ENCODE measurements around the gene SYNPO2.

The SYNPO2 gene

DNA sequence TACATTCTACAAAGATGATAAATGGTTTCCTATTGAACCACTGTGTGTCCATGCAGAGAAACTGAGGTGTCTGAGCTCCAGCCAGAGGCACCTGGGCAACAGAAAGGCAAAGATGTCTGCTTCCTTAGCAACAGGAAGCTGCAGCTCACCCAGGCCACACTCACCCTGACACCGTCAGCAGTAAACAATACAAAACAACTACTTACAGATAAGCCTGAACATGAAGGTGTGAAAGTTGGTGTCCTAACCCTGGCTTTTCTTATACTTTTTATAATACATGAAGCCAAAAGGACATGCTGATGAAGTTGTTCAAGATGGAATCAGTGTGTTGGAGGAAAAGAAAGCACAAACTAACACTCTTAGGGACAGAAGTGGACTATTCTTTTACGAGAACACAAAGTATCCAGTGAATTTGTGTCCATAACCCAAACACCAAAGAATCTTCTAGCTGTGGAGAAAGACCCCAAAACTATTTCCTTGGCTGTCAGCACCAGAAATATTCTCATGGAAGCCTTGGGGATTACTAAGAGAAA, 117.3 kb downstream of the SYNPO2 start:
- TF ChIP-seq GATA3 (IDR thresholded peaks at IDR 0.05; ENCODE audit: low read depth, low read length) (no peak), GATA2 (IDR thresholded peaks at IDR 0.05; ENCODE audit: low read depth, low read length) (no peak)

- no peak for TF ChIP-seq GATA3 (IDR thresholded peaks at IDR 0.05; ENCODE audit: low read depth, low read length)
- TF ChIP-seq GATA2 (IDR thresholded peaks at IDR 0.05; ENCODE audit: low read depth, low read length), result no peak
Measured at GRCh38 chr4:119008761-119009160, 120.1 kb downstream of the SYNPO2 start.

- TF ChIP-seq GATA3 (IDR thresholded peaks at IDR 0.05; ENCODE audit: low read depth, low read length), result no peak
Measured at GRCh38 chr4:119010909-119011606, 122.4 kb downstream of the SYNPO2 start.

GRCh38 chr4:119011607-119011988, 122.9 kb downstream of the SYNPO2 start:
- no peak for TF ChIP-seq GATA2 (IDR thresholded peaks at IDR 0.05; ENCODE audit: low read depth, low read length)
- no peak for TF ChIP-seq GATA3 (IDR thresholded peaks at IDR 0.05; ENCODE audit: low read depth, low read length)

- TF ChIP-seq GATA3 (IDR thresholded peaks at IDR 0.05; ENCODE audit: low read depth, low read length), result no peak
- no peak for TF ChIP-seq GATA2 (IDR thresholded peaks at IDR 0.05; ENCODE audit: low read depth, low read length)
Measured at GRCh38 chr4:119014658-119015057, 126.0 kb downstream of the SYNPO2 start.

GRCh38 chr4:119016636-119017035, 128.0 kb downstream of the SYNPO2 start:
- TF ChIP-seq GATA3 (IDR thresholded peaks at IDR 0.05; ENCODE audit: low read depth, low read length), result no peak

GRCh38 chr4:119017636-119018035, 129.0 kb downstream of the SYNPO2 start:
- TF ChIP-seq GATA3 (IDR thresholded peaks at IDR 0.05; ENCODE audit: low read depth, low read length) (no peak), GATA2 (IDR thresholded peaks at IDR 0.05; ENCODE audit: low read depth, low read length) (no peak)

DNA sequence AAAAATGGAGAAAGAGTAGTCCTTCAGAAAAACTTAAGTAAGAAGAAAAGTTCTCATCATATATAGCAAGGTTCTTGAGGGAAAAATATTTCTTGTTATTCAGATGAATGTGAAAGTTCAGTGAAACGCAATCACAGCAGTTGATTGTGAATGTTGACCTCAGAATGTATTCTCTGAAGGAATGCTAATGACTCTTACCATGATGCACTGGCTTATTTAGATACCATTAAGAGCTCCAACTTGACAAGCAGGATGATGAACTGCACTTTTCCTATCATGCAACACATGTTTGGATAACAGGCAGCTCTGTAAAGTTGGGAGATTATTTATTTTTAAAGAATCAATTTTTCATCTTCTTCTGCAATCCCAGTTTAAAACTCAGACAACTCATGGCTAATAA, 131.5 kb downstream of the SYNPO2 start:
- TF ChIP-seq GATA3 (IDR thresholded peaks at IDR 0.05; ENCODE audit: low read depth, low read length) (no peak), GATA2 (IDR thresholded peaks at IDR 0.05; ENCODE audit: low read depth, low read length) (no peak)

GRCh38 chr4:119024102-119024501, 135.4 kb downstream of the SYNPO2 start:
- TF ChIP-seq GATA2 (IDR thresholded peaks at IDR 0.05; ENCODE audit: low read depth, low read length) (no peak), GATA3 (IDR thresholded peaks at IDR 0.05; ENCODE audit: low read depth, low read length) (no peak)

GRCh38 chr4:119025420-119025819, 136.8 kb downstream of the SYNPO2 start:
- no peak for TF ChIP-seq GATA2 (IDR thresholded peaks at IDR 0.05; ENCODE audit: low read depth, low read length)
- TF ChIP-seq GATA3 (IDR thresholded peaks at IDR 0.05; ENCODE audit: low read depth, low read length), result no peak

- TF ChIP-seq GATA2 (IDR thresholded peaks at IDR 0.05; ENCODE audit: low read depth, low read length) (no peak), GATA3 (IDR thresholded peaks at IDR 0.05; ENCODE audit: low read depth, low read length) (no peak)
Measured at GRCh38 chr4:119025916-119026661, 137.4 kb downstream of the SYNPO2 start.

DNA sequence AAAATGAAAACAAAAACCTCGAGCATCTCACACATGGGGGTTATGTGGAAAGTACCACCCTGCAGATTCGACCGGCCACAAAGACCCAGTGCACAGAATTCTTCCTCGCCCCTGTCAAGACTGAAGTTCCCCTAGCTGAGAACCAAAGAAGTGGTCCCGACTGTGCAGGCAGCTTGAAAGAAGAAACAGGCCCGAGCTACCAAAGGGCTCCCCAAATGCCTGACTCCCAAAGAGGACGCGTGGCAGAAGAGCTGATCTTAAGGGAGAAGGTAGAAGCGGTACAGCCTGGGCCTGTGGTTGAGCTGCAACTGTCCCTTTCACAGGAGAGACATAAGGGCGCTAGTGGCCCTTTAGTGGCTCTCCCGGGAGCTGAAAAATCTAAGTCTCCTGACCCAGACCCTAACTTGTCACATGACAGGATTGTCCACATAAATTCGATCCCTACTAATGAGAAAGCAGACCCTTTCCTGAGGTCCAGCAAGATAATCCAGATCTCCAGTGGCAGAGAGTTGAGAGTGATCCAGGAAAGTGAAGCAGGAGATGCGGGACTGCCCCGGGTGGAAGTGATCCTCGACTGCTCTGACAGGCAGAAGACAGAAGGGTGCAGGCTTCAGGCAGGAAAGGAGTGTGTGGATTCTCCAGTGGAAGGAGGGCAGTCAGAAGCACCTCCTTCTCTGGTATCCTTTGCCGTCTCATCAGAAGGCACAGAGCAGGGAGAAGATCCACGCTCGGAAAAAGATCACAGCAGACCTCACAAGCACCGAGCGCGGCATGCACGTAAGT, 138.2 kb downstream of the SYNPO2 start:
- no peak for TF ChIP-seq GATA3 (IDR thresholded peaks at IDR 0.05; ENCODE audit: low read depth, low read length)
- no peak for TF ChIP-seq GATA2 (IDR thresholded peaks at IDR 0.05; ENCODE audit: low read depth, low read length)

- TF ChIP-seq GATA3 (IDR thresholded peaks at IDR 0.05; ENCODE audit: low read depth, low read length) (no peak), GATA2 (IDR thresholded peaks at IDR 0.05; ENCODE audit: low read depth, low read length) (no peak)
Measured at GRCh38 chr4:119027811-119028210, 139.2 kb downstream of the SYNPO2 start.

GRCh38 chr4:119028296-119028695, 139.6 kb downstream of the SYNPO2 start:
- TF ChIP-seq GATA2 (IDR thresholded peaks at IDR 0.05; ENCODE audit: low read depth, low read length) (no peak), GATA3 (IDR thresholded peaks at IDR 0.05; ENCODE audit: low read depth, low read length) (no peak)

Data from SH-SY5Y (cell line).